ENCODE results near the gene DUS1L. TPM values are rescaled to one million over a fixed set of nuclear protein-coding genes. Genes with fewer than 3 reads are reported as not detected.

Gene DUS1L
- total RNA-seq, 1 experiment from 2014 or later: 123 TPM

GRCh38 chr17:82101301-82101715, 35.7 kb upstream of the DUS1L start:
- DNase-seq (ENCODE audit: extremely low read depth, low read depth): no peak

GRCh38 chr17:82100502-82101298, 35.1 kb upstream of the DUS1L start:
- DNase-seq (ENCODE audit: extremely low read depth, low read depth): no peak

GRCh38 chr17:82098939-82099763, 33.5 kb upstream of the DUS1L start:
- no peak for DNase-seq (ENCODE audit: extremely low read depth, low read depth)

GRCh38 chr17:82098169-82098938, 32.8 kb upstream of the DUS1L start, which contains the start of gene FASN:
Gene FASN, minus strand, starts transcription at chr17:82098236. Its CDS starts 1,791 bp downstream, at chr17:82096445.
- peak; percentile 95 for DNase-seq (ENCODE audit: extremely low read depth, low read depth)

GRCh38 chr17:82097919-82098168, 32.2 kb upstream of the DUS1L start:
- DNase-seq (ENCODE audit: extremely low read depth, low read depth): no peak

- peak; percentile 30 for DNase-seq (ENCODE audit: extremely low read depth, low read depth)
These were observed 31.7 kb upstream of the DUS1L start for GRCh38 chr17:82097184-82097918.

GRCh38 chr17:82096709-82097183, 31.1 kb upstream of the DUS1L start:
- DNase-seq (ENCODE audit: extremely low read depth, low read depth): no peak

GRCh38 chr17:82095777-82096708, 30.4 kb upstream of the DUS1L start:
- no peak for DNase-seq (ENCODE audit: extremely low read depth, low read depth)

GRCh38 chr17:82094931-82095776, 29.6 kb upstream of the DUS1L start:
- no peak for DNase-seq (ENCODE audit: extremely low read depth, low read depth)

- DNase-seq (ENCODE audit: extremely low read depth, low read depth): no peak
These were observed 27.6 kb upstream of the DUS1L start for GRCh38 chr17:82092995-82093751.

GRCh38 chr17:82092628-82092994, 27.0 kb upstream of the DUS1L start:
- DNase-seq (ENCODE audit: extremely low read depth, low read depth): no peak

- DNase-seq (ENCODE audit: extremely low read depth, low read depth): no peak
These were observed 26.5 kb upstream of the DUS1L start for GRCh38 chr17:82092094-82092586.

- no peak for DNase-seq (ENCODE audit: extremely low read depth, low read depth)
These were observed 25.9 kb upstream of the DUS1L start for GRCh38 chr17:82091264-82092066.

- DNase-seq (ENCODE audit: extremely low read depth, low read depth): no peak
These were observed 25.1 kb upstream of the DUS1L start for GRCh38 chr17:82090549-82091263.

GRCh38 chr17:82089723-82090548, 24.3 kb upstream of the DUS1L start:
- no peak for DNase-seq (ENCODE audit: extremely low read depth, low read depth)

Measured in NCI-H460 (cell line).